IMR-90 (cell line): Measurements from ENCODE around the gene TFDP2. TPM values are rescaled to one million over a fixed set of nuclear protein-coding genes. Genes with fewer than 3 reads are reported as not detected.
"Not testable (repeated sequence)": the region's sequence is repeated elsewhere in the genome, so short reads cannot be mapped to it uniquely, and the experiment has no call there.

Experiments used
- ATAC-seq: fragments of 200-7000 bp; cut with Tn5 transposase; 2 replicates; pipeline ENCODE4 v1.9.1; 2020; ENCODE audit warnings: low read depth, mild to moderate bottlenecking, moderate library complexity
- BruUV-seq: library from RNA; stranded (reverse); fragments of 400-500 nt; replicated peaks from 2 replicates; lab custom pipeline; 2021; lab: Mats Ljungman, UMichigan
- CTCF ChIA-PET: fragments of 300-600 bp; formaldehyde crosslinking; extraction: SDS; loops from one replicate; lab custom pipeline; 2021; ENCODE audit warnings: antibody characterized with exemption; lab: Yijun Ruan, JAX
- POLR2A ChIA-PET: fragments of 300-600 bp; sonication (Branson Sonifier 250); formaldehyde crosslinking; loops from one replicate; lab custom pipeline; 2022; ENCODE audit warnings: antibody characterized with exemption; ENCODE audit not compliant: unreplicated experiment; lab: Charles Lee
- DNase-seq: peaks from one replicate; pipeline ENCODE4 v3.0.0; 2013
- H2AFZ ChIP-seq: replicated peaks from 2 replicates; pipeline ENCODE3; 2013; ENCODE audit warnings: low read length, mild to moderate bottlenecking; ENCODE audit not compliant: poor library complexity
- H2AK5ac ChIP-seq: 2 replicates; pipeline ENCODE4 v1.6.1; 2013; ENCODE audit warnings: low read depth, low read length, inconsistent platforms
- H2AK9ac ChIP-seq: replicated peaks from 2 replicates; pipeline ENCODE3; 2013; ENCODE audit warnings: mild to moderate bottlenecking, low read depth, low read length, moderate library complexity; ENCODE audit not compliant: poor library complexity
- H2BK120ac ChIP-seq: 2 replicates; pipeline ENCODE4 v1.6.1; 2013; ENCODE audit warnings: low read depth, low read length, inconsistent platforms
- H2BK15ac ChIP-seq: 3 replicates; pipeline ENCODE4 v1.6.1; 2013; ENCODE audit warnings: low read depth, low read length, inconsistent platforms
- H2BK20ac ChIP-seq: 2 replicates; pipeline ENCODE4 v1.6.1; 2013; ENCODE audit warnings: low read depth, mild to moderate bottlenecking, inconsistent platforms, low read length, moderate library complexity
- H2BK5ac ChIP-seq: 2 replicates; pipeline ENCODE4 v1.6.1; 2013; ENCODE audit warnings: mild to moderate bottlenecking, low read depth, low read length, inconsistent platforms; ENCODE audit not compliant: poor library complexity, severe bottlenecking
- H3K14ac ChIP-seq: replicated peaks from 2 replicates; pipeline ENCODE4 v1.6.1; 2013; ENCODE audit warnings: low read depth, low read length, inconsistent platforms
- H3K18ac ChIP-seq: 2 replicates; pipeline ENCODE4 v1.6.1; 2013; ENCODE audit warnings: low read depth, low read length, control low read depth
- H3K23ac ChIP-seq: 2 replicates; pipeline ENCODE4 v1.6.1; 2013; ENCODE audit warnings: low read depth, low read length, inconsistent platforms
- H3K27ac ChIP-seq: 2 replicates; pipeline ENCODE4 v1.5.1; 2013; ENCODE audit warnings: mild to moderate bottlenecking, control low read depth, low read length; ENCODE audit not compliant: insufficient read depth
- H3K27me3 ChIP-seq: 2 replicates; pipeline ENCODE4 v1.6.1; 2013; ENCODE audit warnings: low read length; ENCODE audit not compliant: control insufficient read depth, insufficient read depth
- H3K36me3 ChIP-seq: 2 replicates; pipeline ENCODE4 v1.6.1; 2013; ENCODE audit warnings: low read length, mixed read lengths; ENCODE audit not compliant: control insufficient read depth, insufficient read depth
- H3K4ac ChIP-seq: 2 replicates; pipeline ENCODE4 v1.6.1; 2013; ENCODE audit warnings: low read depth, low read length, inconsistent platforms
- H3K4me1 ChIP-seq: 2 replicates; pipeline ENCODE4 v1.6.1; 2013; ENCODE audit warnings: low read length, mixed read lengths; ENCODE audit not compliant: control insufficient read depth, insufficient read depth
- H3K4me2 ChIP-seq: 2 replicates; pipeline ENCODE4 v1.6.1; 2013; ENCODE audit warnings: low read depth, mild to moderate bottlenecking, control low read depth, low read length, moderate library complexity
- H3K4me3 ChIP-seq: 2 replicates; pipeline ENCODE4 v1.5.1; 2013; ENCODE audit warnings: low read depth, mild to moderate bottlenecking, control low read depth, low read length, moderate library complexity; ENCODE audit not compliant: insufficient read depth
- H3K56ac ChIP-seq: 2 replicates; pipeline ENCODE4 v1.6.1; 2013; ENCODE audit warnings: low read length, inconsistent platforms; ENCODE audit not compliant: insufficient read depth; ENCODE audit errors: extremely low read depth
- H3K79me1 ChIP-seq, 2 experiments: 2 replicates each; pipeline ENCODE4 v1.6.1; 2013; ENCODE audit warnings: low read length in 2 of 2, inconsistent platforms in 1 of 2, low read depth in 1 of 2
- H3K9ac ChIP-seq: 2 replicates; pipeline ENCODE4 v1.6.1; 2013; ENCODE audit warnings: low read depth, low read length, control low read depth
- H3K9me1 ChIP-seq: 2 replicates; pipeline ENCODE4 v1.6.1; 2013; ENCODE audit warnings: low read length, inconsistent platforms; ENCODE audit not compliant: insufficient read depth
- H3K9me3 ChIP-seq: 2 replicates; pipeline ENCODE4 v1.6.1; 2013; ENCODE audit warnings: low read length; ENCODE audit not compliant: control insufficient read depth, insufficient read depth
- H4K20me1 ChIP-seq: 2 replicates; pipeline ENCODE4 v1.6.1; 2013; ENCODE audit warnings: low read length, inconsistent platforms; ENCODE audit not compliant: insufficient read depth
- H4K5ac ChIP-seq: 2 replicates; pipeline ENCODE4 v1.6.1; 2013; ENCODE audit warnings: mild to moderate bottlenecking, low read depth, low read length, control low read depth
- H4K8ac ChIP-seq, 2 experiments: 2 replicates each; pipeline ENCODE4 v1.6.1; 2013; ENCODE audit warnings: low read depth in 2 of 2, low read length in 2 of 2, control low read depth in 1 of 2, inconsistent platforms in 1 of 2
- H4K91ac ChIP-seq: 2 replicates; pipeline ENCODE4 v1.6.1; 2013; ENCODE audit warnings: low read depth, low read length, inconsistent platforms; ENCODE audit not compliant: insufficient read depth
- CEBPB ChIP-seq: IDR thresholded peaks from 2 replicates; pipeline ENCODE4 v1.6.1; 2012; ENCODE audit warnings: low read depth, low read length, improper control_type of control experiment
- CHD1 ChIP-seq: IDR thresholded peaks from 2 replicates; pipeline ENCODE4 v1.6.1; 2012; ENCODE audit warnings: low read depth, low read length, improper control_type of control experiment
- RFX5 ChIP-seq: IDR thresholded peaks from 2 replicates; pipeline ENCODE4 v1.8.0; 2012; ENCODE audit warnings: low read depth, mild to moderate bottlenecking, low read length, moderate library complexity
- WGBS, 2 experiments: methylation state at CpG; one replicate each; pipeline versions ENCODE4 v1.1.5 to v1.1.7; 2013; ENCODE audit warnings: missing lambda C conversion rate in 2 of 2; ENCODE audit not compliant: insufficient read length in 1 of 2; ENCODE audit errors: extremely low coverage in 2 of 2; 5-methylcytosine and 5-hydroxymethylcytosine counted together
- dilution Hi-C: fragments of 300-500 bp; cut with HindIII; formaldehyde crosslinking; loops from one replicate; pipeline ENCODE4 v1.14.3; 2018; ENCODE audit warnings: low sequenced_read_pairs; ENCODE audit not compliant: unreplicated experiment
- in situ Hi-C: fragments of 300-500 bp; cut with MboI; formaldehyde crosslinking; loops from 3 replicates; pipeline ENCODE4 v1.14.3; 2019; ENCODE audit warnings: low sequenced_read_pairs, inconsistent platforms, mixed read lengths
- intact Hi-C: fragments of 100-400 bp; cut with micrococcal nuclease; formaldehyde crosslinking; loops from 2 replicates; pipeline ENCODE4 v1.10.0; 2022
- polyA plus RNA-seq, 3 experiments: library from polyadenylated mRNA; depleted of rRNA; stranded (reverse); fragments of >200 nt; gene quantifications; 2 replicates each; pipeline ENCODE4 v1.2.3, GENCODE V29; 2012; ENCODE audit warnings: low replicate concordance in 1 of 3
- total RNA-seq: library from RNA; depleted of rRNA; stranded (reverse); fragments of >200 nt; gene quantifications from 2 replicates; pipeline ENCODE4 v1.2.3, GENCODE V29; 2012

The TFDP2 gene
- total and polyA plus RNA-seq, 2 of the 4 experiments (the other 2 are of a cell fraction), result 10.7 to 23.7 TPM

DNA sequence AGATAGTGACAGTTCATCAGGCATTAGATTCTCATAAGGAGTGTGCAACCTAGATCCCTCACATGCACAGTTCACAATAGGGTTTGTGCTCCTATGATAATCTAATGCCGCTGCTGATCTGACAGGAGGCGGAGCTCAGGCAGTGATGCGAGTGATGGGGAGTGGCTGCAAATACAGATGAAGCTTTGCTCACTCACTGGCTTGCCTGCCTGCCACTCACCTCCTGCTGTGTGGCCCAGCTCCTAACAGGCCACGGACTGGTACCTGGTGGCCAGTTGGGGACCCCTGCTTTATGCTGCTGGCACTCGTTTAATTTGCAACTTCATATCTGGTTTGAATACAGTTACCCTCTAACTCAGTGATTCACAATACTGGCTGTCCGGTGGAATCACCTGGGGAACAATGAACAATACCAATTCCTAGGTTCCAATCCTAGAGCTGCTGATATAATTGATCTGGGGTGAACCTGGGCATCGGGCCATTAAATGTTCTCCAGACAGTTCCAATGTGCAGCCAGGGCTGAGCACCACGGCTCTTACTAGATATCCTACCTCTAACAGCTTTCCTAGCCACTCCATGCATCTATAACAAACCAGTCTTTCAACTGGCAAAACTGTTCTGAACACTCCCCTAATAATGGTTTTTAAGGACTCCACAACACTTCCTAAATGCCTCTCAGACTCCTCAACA lies 141.5 kb downstream of the TFDP2 start:
- Histone ChIP-seq H4K5ac (no peak overlapping the region), H2BK5ac (no peak overlapping the region), H2BK20ac (no peak overlapping the region), H3K4me1 (no peaks in the 10 kb centered on the region), H2AK9ac (no peak overlapping the region), H3K36me3 (0 out of 2 replicates have a peak, but pooled peaks cover 1% of the 10 kb centered on the region), H3K4me2 (no peak overlapping the region), H3K79me1 (no peaks in the 10 kb centered on the region; a peak in 1 of 4 replicates), H2BK120ac (no peak overlapping the region), H3K9me3 (no peaks in the 10 kb centered on the region), H3K18ac (no peak overlapping the region), H4K91ac (no peak overlapping the region), H3K9me1 (0 out of 2 replicates have a peak, but pooled peaks cover 4% of the 10 kb centered on the region), H4K8ac (no peak overlapping the region), H4K20me1 (no peaks in the 10 kb centered on the region), H3K23ac (no peak overlapping the region), H3K9ac (no peak overlapping the region), H3K4ac (no peak overlapping the region), H3K27ac (no peak overlapping the region), H3K14ac (no peak overlapping the region), H2AFZ (no peak overlapping the region), H3K4me3 (no peak overlapping the region), H2AK5ac (no peak overlapping the region), H3K27me3 (no peaks in the 10 kb centered on the region), H2BK15ac (no peak overlapping the region), H3K56ac (no peak overlapping the region)
- ATAC-seq (no peak), DNase-seq (no peak)
- ChIA-PET POLR2A (no interaction called here), CTCF (no interaction called here)
- BruUV-seq, result no TSS peak
- intact Hi-C loops (no loop called here), dilution Hi-C loops (no loop called here), in situ Hi-C loops (no loop called here)
- TF ChIP-seq CEBPB (no peak), RFX5 (no peak), CHD1 (no peak)
- no CpG with 5 or more reads among the region's 8 CpGs for WGBS, 2 experiments

DNA sequence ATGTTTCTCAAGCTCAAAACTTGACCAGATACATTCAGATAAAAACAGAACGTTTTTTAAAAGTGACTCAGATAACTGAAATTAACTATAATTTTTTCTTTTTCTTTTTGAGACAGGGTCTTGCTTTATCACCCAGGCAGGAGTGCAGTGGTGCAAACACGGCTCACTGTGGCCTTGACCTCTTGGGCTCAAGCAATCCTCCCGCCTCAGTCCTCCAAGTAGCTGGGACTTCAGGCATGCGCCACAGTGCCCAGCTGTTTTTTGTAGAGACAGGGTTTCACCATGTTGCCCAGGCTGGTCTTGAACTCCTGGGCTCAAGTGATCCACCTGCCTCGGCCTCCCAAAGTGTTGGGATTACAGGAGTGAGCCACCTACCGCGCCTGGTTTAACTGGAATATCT lies 144.4 kb downstream of the TFDP2 start:
- no CpG with 5 or more reads among the region's 7 CpGs for WGBS, 2 experiments

More for the DNA sequence above, 144.4 kb downstream of the TFDP2 start:
- H2BK120ac ChIP-seq, ATAC-seq, intact Hi-C loops, H2BK20ac ChIP-seq, H4K20me1 ChIP-seq, H2BK5ac ChIP-seq, in situ Hi-C loops, H3K36me3 ChIP-seq, H3K4me2 ChIP-seq, H2AK5ac ChIP-seq, H4K91ac ChIP-seq, H3K14ac ChIP-seq, H2AFZ ChIP-seq, BruUV-seq, H2AK9ac ChIP-seq, H4K5ac ChIP-seq, H3K18ac ChIP-seq, H3K4me3 ChIP-seq, H2BK15ac ChIP-seq, H3K79me1 ChIP-seq, H3K56ac ChIP-seq, CTCF ChIA-PET, H3K9ac ChIP-seq, H3K4ac ChIP-seq, POLR2A ChIA-PET, H3K9me3 ChIP-seq, H3K27ac ChIP-seq, dilution Hi-C loops, H3K23ac ChIP-seq, H3K9me1 ChIP-seq, H3K4me1 ChIP-seq, H4K8ac ChIP-seq, H3K27me3 ChIP-seq, DNase-seq: not testable (repeated sequence)
